HG02610 (cell line): ENCODE data around the gene KLHL29.

Experiments
- ATAC-seq: cut with Tn5 transposase; IDR thresholded peaks from one replicate; pipeline ENCODE4 v1.9.1; 2021; ENCODE audit warnings: mild to moderate bottlenecking, moderate library complexity; ENCODE audit not compliant: unreplicated experiment

KLHL29 gene

DNA sequence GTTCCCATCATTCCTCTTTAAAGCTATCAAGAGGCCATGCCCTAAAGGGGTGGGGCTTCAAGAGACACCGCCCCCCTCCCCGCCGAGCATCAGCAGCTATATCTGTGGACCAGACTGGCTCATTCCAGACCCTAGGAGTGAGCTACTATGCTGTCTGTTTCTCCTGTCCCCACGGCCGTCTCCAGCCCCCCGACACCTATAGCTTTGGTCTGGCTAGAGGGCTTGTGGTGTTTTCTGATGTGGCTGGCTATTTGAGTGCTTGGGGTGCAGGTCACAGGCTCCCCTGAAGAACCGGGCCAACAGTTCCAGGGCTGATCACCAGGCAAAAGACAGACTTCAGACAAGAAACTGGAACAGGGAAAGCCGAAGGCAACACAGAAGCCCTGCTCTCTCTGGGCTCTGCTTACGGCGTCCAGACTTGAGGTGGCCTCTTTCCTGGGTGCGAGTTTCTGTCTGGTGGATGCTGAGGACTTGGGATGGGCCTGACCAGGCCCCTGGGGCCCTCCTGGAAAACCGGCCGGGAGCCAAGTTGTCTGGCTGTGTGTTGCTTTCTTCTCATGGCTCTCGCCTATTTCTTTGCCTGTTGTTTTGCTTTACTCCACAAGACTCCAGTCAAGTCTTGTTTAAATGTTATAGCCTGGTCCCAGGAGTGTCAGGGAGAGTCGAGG is 83.6 kb downstream of the KLHL29 start:
- no peak for ATAC-seq

DNA sequence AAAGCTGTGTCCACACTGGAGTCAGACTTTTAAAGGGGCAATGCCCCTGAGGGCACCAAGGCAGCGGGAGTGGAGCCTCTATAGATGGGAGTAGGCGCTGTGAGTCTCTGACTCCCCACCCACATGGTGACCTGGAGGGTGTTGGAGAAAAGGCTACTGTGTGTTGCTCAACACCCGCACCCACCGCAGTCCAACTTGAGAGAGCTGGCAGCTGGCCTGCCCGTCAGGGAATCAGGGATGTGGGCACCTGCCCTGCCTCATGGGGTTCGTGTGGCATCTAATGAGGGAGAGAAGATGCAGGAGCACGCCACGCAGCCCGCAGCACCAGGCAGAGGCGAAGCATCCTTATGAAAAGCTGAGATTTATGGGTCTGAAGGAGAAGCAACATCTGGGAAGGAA is 84.2 kb downstream of the KLHL29 start:
- ATAC-seq = no peak

GRCh38 chr2:23475036-23475435 is 90.1 kb downstream of the KLHL29 start:
- no peak for ATAC-seq

GRCh38 chr2:23475473-23475872 is 90.5 kb downstream of the KLHL29 start:
- ATAC-seq = no peak

GRCh38 chr2:23476786-23477185 is 91.8 kb downstream of the KLHL29 start:
- ATAC-seq = no peak

DNA sequence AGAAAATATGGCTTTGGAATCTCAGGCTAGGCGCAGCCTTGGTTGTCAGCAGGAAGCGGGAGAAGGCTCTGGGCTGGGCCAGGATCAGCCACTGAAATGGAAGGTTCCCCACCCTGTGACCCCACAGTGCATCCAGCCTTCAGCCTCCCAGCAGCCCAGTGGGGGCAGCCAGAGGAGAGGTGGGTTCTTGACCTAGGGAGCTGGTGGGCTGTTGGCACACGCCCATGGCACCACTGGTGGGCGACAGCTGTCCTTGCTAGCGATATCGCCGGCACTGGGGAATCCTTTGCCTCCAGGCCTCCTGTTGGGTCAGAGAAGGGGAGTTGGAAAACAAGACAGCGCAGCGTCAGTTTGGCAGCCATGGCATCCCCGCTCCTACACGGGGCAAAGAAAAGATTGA is 92.4 kb downstream of the KLHL29 start:
- ATAC-seq = no peak

- no peak for ATAC-seq
These were observed 93.3 kb downstream of the KLHL29 start for GRCh38 chr2:23478087-23478932.

- ATAC-seq = no peak
These were observed 94.1 kb downstream of the KLHL29 start for GRCh38 chr2:23478933-23479683.

DNA sequence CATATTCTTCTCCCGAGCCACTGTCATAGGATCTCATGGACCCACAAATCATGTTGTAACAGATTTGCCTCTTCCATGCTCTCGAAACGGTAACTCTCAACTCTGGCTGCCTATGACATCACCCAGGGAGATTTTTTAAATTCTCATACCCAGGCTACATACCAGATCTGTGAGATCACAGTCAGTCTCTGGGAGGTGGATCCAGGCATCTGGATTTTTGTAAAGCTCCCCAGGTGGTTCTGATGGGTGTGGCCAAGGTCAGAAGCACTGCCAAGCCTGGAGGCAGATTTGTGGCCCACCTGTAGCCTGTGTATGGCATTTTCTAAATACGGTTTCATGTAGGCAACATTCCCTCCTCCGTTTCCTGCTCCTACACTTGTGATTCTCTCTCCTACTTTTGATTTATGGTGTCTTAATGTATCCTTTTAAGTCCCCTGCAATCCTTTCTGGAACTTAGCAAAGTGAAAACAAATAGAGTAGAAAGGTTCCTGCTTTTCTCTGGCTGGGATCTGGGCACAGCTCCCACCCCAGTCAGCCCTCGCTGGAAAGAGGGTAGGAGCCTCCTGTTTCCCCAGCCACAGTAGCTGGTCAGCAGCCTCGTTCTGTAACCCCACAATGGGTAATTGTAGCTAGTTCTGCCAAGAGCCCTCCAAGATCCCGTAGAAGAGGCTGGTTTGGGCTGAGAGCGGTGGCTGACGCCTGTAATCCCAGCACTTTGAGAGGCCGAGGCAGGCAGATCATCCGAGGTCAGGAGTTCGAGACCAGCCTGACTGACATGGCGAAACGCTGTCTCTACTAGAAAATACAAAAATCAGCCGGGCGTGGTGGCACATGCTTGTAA is 96.2 kb downstream of the KLHL29 start:
- no peak for ATAC-seq

- ATAC-seq = no peak
These were observed 97.2 kb downstream of the KLHL29 start for GRCh38 chr2:23482188-23482587.

DNA sequence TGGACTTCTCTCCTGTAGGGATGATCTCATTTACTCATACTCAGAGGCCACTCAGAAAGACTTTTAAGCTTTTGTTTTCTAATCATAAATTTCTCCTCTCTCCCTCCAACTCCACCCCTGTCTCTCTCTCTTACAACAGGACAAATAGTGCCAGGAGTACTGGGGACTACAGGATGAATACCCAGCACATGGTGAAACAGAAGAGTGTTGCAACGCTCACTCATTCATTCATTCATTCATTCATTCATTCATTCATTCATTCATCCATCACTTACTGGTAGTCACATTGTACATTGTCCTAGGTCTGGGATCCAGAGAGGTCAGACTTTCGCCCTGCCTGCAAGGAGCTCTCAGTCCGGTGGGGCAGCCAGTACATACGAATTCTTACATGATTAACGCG is 97.6 kb downstream of the KLHL29 start:
- ATAC-seq = no peak

DNA sequence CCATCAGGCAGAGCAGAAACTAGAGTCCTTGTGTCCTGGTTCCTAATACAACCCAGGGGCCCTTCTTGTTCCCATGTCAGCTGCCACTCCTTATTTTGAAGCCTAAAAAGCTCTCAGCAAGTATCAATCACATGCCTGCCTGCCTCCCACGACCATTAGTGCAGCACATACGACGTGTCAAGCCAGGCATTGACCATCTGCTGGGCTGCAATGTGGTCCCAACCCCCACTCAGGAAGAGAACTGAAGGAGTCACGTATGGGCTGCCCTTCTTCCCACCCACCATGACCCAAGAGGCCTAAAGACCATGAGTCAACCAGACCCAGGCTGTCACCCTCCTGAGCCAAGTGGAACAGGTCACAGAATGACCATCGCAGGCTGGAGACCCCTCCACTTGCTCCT is 98.8 kb downstream of the KLHL29 start:
- ATAC-seq = no peak

- ATAC-seq = no peak
These were observed 99.3 kb downstream of the KLHL29 start for GRCh38 chr2:23484275-23484674.

DNA sequence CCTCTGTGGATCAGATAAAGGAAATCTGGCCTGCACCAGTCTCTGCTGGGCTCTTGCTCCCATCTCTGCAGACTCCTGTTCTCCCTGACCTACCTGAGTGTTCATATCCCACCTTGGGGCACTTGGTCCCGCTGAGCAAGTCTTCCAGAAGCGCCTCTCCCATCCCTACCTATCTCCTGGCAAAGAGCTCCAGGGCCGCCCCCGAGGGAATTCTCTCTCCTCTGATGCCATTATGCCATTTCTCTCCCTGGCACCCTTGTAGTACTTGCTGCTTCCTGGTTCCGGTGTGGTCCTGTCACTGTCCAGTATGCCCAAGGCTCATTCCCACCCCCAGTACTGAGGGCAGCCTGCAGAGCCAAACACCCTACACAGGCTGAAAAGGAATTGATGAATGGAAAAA is 99.8 kb downstream of the KLHL29 start:
- no peak for ATAC-seq

DNA sequence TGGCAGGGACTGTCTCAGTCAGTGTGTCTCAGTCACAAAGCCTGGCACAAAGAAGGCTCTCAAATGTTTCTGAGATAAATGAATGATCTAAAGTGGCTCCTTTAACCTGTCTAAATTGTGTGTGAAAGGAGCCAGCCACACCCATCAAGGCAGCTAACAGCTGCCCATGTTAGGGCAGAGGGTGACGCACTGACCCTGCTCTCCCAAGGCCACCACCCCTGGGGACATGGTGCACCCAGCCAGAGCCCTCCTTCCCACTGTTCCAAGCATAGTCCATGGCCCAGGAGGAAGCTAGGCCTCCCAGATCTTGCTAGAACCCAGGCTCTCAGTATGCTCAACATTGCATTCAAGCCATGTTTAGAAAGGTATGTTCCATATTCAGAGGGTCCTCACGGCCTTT is 100.3 kb downstream of the KLHL29 start:
- no peak for ATAC-seq

GRCh38 chr2:23485841-23486683 is 101.1 kb downstream of the KLHL29 start:
- ATAC-seq = no peak

- no peak for ATAC-seq
These were observed 101.7 kb downstream of the KLHL29 start for GRCh38 chr2:23486684-23487075.

DNA sequence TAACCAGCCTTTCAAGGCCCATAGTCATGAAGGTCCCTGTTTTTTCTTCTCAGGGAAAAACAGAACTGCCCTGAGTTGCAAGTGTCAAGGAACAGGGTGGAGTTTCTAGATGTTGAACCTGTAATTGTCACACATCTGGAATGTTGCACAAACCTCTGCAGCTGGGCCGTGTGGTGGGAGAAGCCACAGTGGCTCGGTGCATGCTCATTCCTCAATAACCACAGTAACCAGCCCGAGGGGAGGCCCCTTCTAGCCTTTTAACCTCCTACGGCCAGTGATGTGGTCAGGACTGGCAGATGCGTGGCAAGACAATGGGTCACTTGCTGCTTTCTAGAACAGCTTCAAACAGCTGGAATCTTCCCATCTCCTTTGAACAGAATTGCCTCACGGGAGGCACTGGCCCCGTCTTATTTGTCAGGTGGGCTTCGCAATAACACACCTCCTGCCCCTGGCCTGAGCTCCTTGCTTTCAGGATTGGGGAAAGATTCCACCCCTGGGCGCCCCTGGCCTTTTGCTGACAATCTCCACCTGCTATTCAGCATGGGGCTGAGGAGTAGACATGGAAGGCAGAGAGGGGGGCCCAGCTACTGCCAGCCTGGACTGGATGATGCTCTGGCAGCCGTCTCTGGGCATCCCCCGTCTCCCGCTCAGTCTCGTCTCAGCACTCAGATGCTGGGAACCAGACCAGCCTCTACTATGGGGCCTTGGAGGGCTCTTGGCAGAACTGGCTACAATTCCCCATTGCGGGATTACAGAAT is 102.9 kb downstream of the KLHL29 start:
- ATAC-seq = peak; percentile 44

DNA sequence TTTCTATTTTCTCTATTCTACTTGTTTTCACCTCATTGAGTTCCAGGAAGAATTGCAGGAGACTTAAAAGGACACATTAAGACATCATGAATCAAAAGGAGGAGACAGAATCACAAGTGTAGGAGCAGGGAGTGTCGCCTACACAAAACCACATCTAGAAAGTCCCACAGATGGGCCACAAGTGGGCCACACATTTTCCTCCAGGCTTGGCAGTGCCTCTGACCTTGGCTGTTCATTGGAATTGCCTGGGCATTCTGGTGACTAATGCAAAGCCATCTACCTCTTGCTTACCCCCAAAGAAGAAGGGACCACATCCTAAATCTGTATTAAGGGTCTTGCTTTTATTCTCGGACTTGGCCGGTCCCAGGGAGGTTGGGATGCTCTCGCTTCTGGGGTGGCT is 103.6 kb downstream of the KLHL29 start:
- no peak for ATAC-seq
